ENCODE measurements around the gene STK40. TPM values are rescaled to one million over a fixed set of nuclear protein-coding genes. Genes with fewer than 3 reads are reported as not detected.

Gene STK40
- total and polyA plus RNA-seq, 2 experiments from 2014 or later: 8.1 to 20.2 TPM

GRCh38 chr1:36304521-36304920, 81.2 kb downstream of the STK40 start (continued):
- TF ChIP-seq JUNB (IDR thresholded peaks at IDR 0.05; ENCODE audit: unreplicated experiment) (no peak), ZNF331 (CRISPR knock-in tag; IDR thresholded peaks at IDR 0.05; ENCODE audit: low read depth) (no peak), CTCF (conservative IDR thresholded peaks at IDR 0.05; ENCODE audit: low read depth in 2 of 2) (no peak), ZNF114 (CRISPR knock-in tag; IDR thresholded peaks at IDR 0.05) (no peak)

- Mint-ChIP-seq H3K27me3 (ENCODE audit: insufficient read depth, low read depth, poor library complexity) (peaks cover 19% of the 10 kb centered on the region), H3K27ac (no peak overlapping the region), H3K36me3 (ENCODE audit: low read depth) (peaks cover 65% of the 10 kb centered on the region), H3K9me3 (no peaks in the 10 kb centered on the region), H3K4me1 (peaks cover 13% of the 10 kb centered on the region), H3K4me3 (no peak overlapping the region)
- H3K36me3 ChIP-seq (ENCODE audit: insufficient read depth): peaks cover 25% of the 10 kb centered on the region
- H4K20me1 ChIP-seq (replicated peaks; ENCODE audit: insufficient read depth): peaks cover 12% of the 10 kb centered on the region
- no peaks in the 10 kb centered on the region for H3K27me3 ChIP-seq (ENCODE audit: insufficient read depth)
- peaks cover 12% of the 10 kb centered on the region for H3K4me1 ChIP-seq (ENCODE audit: insufficient read depth)
- peaks cover 16% of the 10 kb centered on the region for H3F3A ChIP-seq (replicated peaks; ENCODE audit: low read depth)
- no peak for DNase-seq (ENCODE audit: low spot score)
- 0 out of 2 replicates have a peak, but pooled peaks cover 4% of the 10 kb centered on the region for H3K79me2 ChIP-seq (replicated peaks; ENCODE audit: insufficient read depth)
- H3K4me2 ChIP-seq: no peak overlapping the region
- H3K9me2 ChIP-seq (ENCODE audit: insufficient read depth): no peaks in the 10 kb centered on the region
- no peak overlapping the region for H2AFZ ChIP-seq
- H3K27ac ChIP-seq (ENCODE audit: low read depth): no peak overlapping the region
- ATAC-seq: no peak
- TF ChIP-seq EZH2phosphoT487 (IDR thresholded peaks at IDR 0.05; ENCODE audit: unreplicated experiment): no peak
- no peak for TF ChIP-seq EZH2 (IDR thresholded peaks at IDR 0.05; ENCODE audit: low read depth, unreplicated experiment)
- no peak for TF ChIP-seq STAT1 (IDR thresholded peaks at IDR 0.05; ENCODE audit: unreplicated experiment)
- H3K4me3 ChIP-seq: no peak overlapping the region
These were observed 81.9 kb downstream of the STK40 start for GRCh38 chr1:36303650-36304360.

- no peak overlapping the region for H3K4me2 ChIP-seq
- H3K4me3 ChIP-seq: no peak overlapping the region
- Mint-ChIP-seq H3K4me3 (no peak overlapping the region), H3K36me3 (ENCODE audit: low read depth) (peaks cover 69% of the 10 kb centered on the region), H3K27me3 (ENCODE audit: insufficient read depth, low read depth, poor library complexity) (peaks cover 19% of the 10 kb centered on the region), H3K27ac (no peak overlapping the region), H3K4me1 (peaks cover 13% of the 10 kb centered on the region), H3K9me3 (no peaks in the 10 kb centered on the region)
- no peaks in the 10 kb centered on the region for H3K27me3 ChIP-seq (ENCODE audit: insufficient read depth)
- no peaks in the 10 kb centered on the region for H3K9me2 ChIP-seq (ENCODE audit: insufficient read depth)
- H3F3A ChIP-seq (replicated peaks; ENCODE audit: low read depth): peaks cover 16% of the 10 kb centered on the region
- 0 out of 2 replicates have a peak, but pooled peaks cover 4% of the 10 kb centered on the region for H3K79me2 ChIP-seq (replicated peaks; ENCODE audit: insufficient read depth)
- H4K20me1 ChIP-seq (replicated peaks; ENCODE audit: insufficient read depth): peaks cover 12% of the 10 kb centered on the region; the same call in 1 of the 2 replicates
- no peak for DNase-seq (ENCODE audit: low spot score)
- H3K4me1 ChIP-seq (ENCODE audit: insufficient read depth): peaks cover 12% of the 10 kb centered on the region
- H3K27ac ChIP-seq (ENCODE audit: low read depth): no peak overlapping the region
- no peak overlapping the region for H2AFZ ChIP-seq
- no peak for ATAC-seq
- peaks cover 30% of the 10 kb centered on the region for H3K36me3 ChIP-seq (ENCODE audit: insufficient read depth)
- no peak for TF ChIP-seq ETS1 (IDR thresholded peaks at IDR 0.05)
- TF ChIP-seq REST (IDR thresholded peaks at IDR 0.05; ENCODE audit: unreplicated experiment): no peak
- TF ChIP-seq EZH2 (IDR thresholded peaks at IDR 0.05; ENCODE audit: low read depth, unreplicated experiment): no peak
- TF ChIP-seq POLR2AphosphoS5 (IDR thresholded peaks at IDR 0.05; ENCODE audit: low read depth): no peak
- TF ChIP-seq NANOG (IDR thresholded peaks at IDR 0.05; ENCODE audit: borderline replicate concordance): no peak
- no peak for TF ChIP-seq CREB1 (CRISPR knock-in tag; IDR thresholded peaks at IDR 0.05; ENCODE audit: low read depth)
- TF ChIP-seq EZH2phosphoT487 (IDR thresholded peaks at IDR 0.05; ENCODE audit: unreplicated experiment): no peak
- TF ChIP-seq ZNF114 (CRISPR knock-in tag; IDR thresholded peaks at IDR 0.05): no peak
- no peak for TF ChIP-seq CTCF (conservative IDR thresholded peaks at IDR 0.05; ENCODE audit: low read depth in 2 of 2)
- no peak for TF ChIP-seq ZNF331 (CRISPR knock-in tag; IDR thresholded peaks at IDR 0.05; ENCODE audit: low read depth)
- no peak for TF ChIP-seq JUNB (IDR thresholded peaks at IDR 0.05; ENCODE audit: unreplicated experiment)
- no peak for TF ChIP-seq STAT1 (IDR thresholded peaks at IDR 0.05; ENCODE audit: unreplicated experiment)
These were observed 82.5 kb downstream of the STK40 start for GRCh38 chr1:36303244-36303643.
